Measurements from ENCODE around the gene CLSTN2.

DNA sequence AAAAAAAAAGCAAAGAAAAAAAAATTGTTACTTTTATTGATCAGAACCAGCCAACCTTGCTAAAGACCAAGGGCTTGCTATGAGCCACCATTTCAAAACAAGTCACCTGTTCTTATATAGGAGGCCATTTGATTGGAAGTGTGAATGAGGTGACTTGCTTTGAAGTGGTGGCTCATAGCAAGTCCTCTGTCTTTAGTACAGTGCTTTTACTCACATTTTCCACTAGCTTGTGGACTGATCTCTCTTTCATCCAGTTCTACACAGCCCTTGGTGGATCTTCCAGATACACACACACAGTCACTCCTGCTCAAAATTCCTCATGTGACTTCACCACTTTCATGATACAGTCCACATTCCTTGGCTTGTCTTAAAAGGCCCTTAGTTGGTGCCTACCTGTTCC is 13.5 kb downstream of the CLSTN2 start:
- TF ChIP-seq TARDBP (IDR thresholded peaks at IDR 0.05) (no peak), HDGF (IDR thresholded peaks at IDR 0.05; ENCODE audit: borderline replicate concordance) (no peak), SUZ12 (IDR thresholded peaks at IDR 0.05) (no peak), NFRKB (IDR thresholded peaks at IDR 0.05) (no peak), SP1 (IDR thresholded peaks at IDR 0.05) (no peak), FOXK2 (IDR thresholded peaks at IDR 0.05) (no peak), FOXA1 (IDR thresholded peaks at IDR 0.05) (no peak), BHLHE40 (IDR thresholded peaks at IDR 0.05; ENCODE audit: borderline replicate concordance) (no peak), CTBP1 (IDR thresholded peaks at IDR 0.05; ENCODE audit: borderline replicate concordance) (no peak), FOXM1 (IDR thresholded peaks at IDR 0.05; ENCODE audit: borderline replicate concordance) (no peak), L3MBTL2 (conservative IDR thresholded peaks at IDR 0.05) (no peak)
- TF ChIP-seq, protein P1, sequence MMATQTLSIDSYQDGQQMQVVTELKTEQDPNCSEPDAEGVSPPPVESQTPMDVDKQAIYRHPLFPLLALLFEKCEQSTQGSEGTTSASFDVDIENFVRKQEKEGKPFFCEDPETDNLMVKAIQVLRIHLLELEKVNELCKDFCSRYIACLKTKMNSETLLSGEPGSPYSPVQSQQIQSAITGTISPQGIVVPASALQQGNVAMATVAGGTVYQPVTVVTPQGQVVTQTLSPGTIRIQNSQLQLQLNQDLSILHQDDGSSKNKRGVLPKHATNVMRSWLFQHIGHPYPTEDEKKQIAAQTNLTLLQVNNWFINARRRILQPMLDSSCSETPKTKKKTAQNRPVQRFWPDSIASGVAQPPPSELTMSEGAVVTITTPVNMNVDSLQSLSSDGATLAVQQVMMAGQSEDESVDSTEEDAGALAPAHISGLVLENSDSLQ (IDR thresholded peaks at IDR 0.05): no peak

All from HEK293T (cell line).